HepG2 (cell line): ENCODE data around the gene GAL3ST2. TPM values are rescaled to one million over a fixed set of nuclear protein-coding genes. Genes with fewer than 3 reads are reported as not detected.

Experiments
- CAMTA2 ChIP-seq: sonication (generic); formaldehyde crosslinking; IDR thresholded peaks from 2 replicates; pipeline ENCODE4 v1.4.0; 2020; ENCODE audit warnings: mild to moderate bottlenecking, missing genetic modification reagents, borderline replicate concordance
- ELF1 ChIP-seq: sonication (generic); formaldehyde crosslinking; IDR thresholded peaks from 2 replicates; pipeline ENCODE4 v1.4.0; 2020; ENCODE audit warnings: missing genetic modification reagents
- FOXJ3 ChIP-seq: sonication (generic); formaldehyde crosslinking; IDR thresholded peaks from 2 replicates; pipeline ENCODE4 v1.4.0; 2020; ENCODE audit warnings: missing genetic modification reagents, mild to moderate bottlenecking, borderline replicate concordance
- KLF16 ChIP-seq, 2 experiments: sonication (generic) in 1 of 2; formaldehyde crosslinking in 1 of 2; IDR thresholded peaks; 2 replicates each; pipeline versions ENCODE4 v1.6.1 to v1.8.0; 2016 to 2023; ENCODE audit warnings: missing genetic modification reagents in 2 of 2, missing compliant biosample characterization in 1 of 2
- MBNL3 ChIP-seq: fragments of 250-450 bp; sonication (Bioruptor Pico); conservative IDR thresholded peaks from 2 replicates; pipeline ENCODE4 v1.8.0; 2022; ENCODE audit warnings: mild to moderate bottlenecking, inconsistent platforms
- MIXL1 ChIP-seq: IDR thresholded peaks from 2 replicates; pipeline ENCODE4 v1.6.1; 2016
- MXI1 ChIP-seq: IDR thresholded peaks from 3 replicates; pipeline ENCODE4 v1.6.1; 2012; ENCODE audit warnings: low read depth, low read length, inconsistent platforms, borderline replicate concordance
- NPAS2 ChIP-seq: sonication (generic); formaldehyde crosslinking; IDR thresholded peaks from 2 replicates; pipeline ENCODE4 v1.8.0; 2022; ENCODE audit warnings: mild to moderate bottlenecking, missing genetic modification reagents, borderline replicate concordance
- PPARG ChIP-seq: conservative IDR thresholded peaks from 2 replicates; pipeline ENCODE4 v1.6.1; 2016; ENCODE audit warnings: missing biosample characterization, missing genetic modification reagents
- TARDBP ChIP-seq: sonication (generic); formaldehyde crosslinking; IDR thresholded peaks from 2 replicates; pipeline ENCODE4 v1.8.0; 2022; ENCODE audit warnings: mild to moderate bottlenecking, missing genetic modification reagents
- TRAFD1 ChIP-seq: sonication (generic); formaldehyde crosslinking; IDR thresholded peaks from 2 replicates; pipeline ENCODE4 v1.5.1; 2020; ENCODE audit warnings: missing genetic modification reagents, mild to moderate bottlenecking, borderline replicate concordance
- ZBTB4 ChIP-seq: sonication (generic); formaldehyde crosslinking; IDR thresholded peaks from 2 replicates; pipeline ENCODE4 v1.4.0; 2020; ENCODE audit warnings: missing genetic modification reagents, mild to moderate bottlenecking, borderline replicate concordance
- ZFP1 ChIP-seq: IDR thresholded peaks from 2 replicates; pipeline ENCODE4 v1.6.1; 2016
- ZFP36 ChIP-seq: fragments of 150-350 bp; IDR thresholded peaks from 2 replicates; pipeline ENCODE4 v1.6.1; 2018; ENCODE audit warnings: borderline replicate concordance, low read length, low read depth; ENCODE audit not compliant: partially characterized antibody
- ZNF343 ChIP-seq: sonication (generic); formaldehyde crosslinking; IDR thresholded peaks from 2 replicates; pipeline ENCODE4 v1.4.0; 2020; ENCODE audit warnings: mild to moderate bottlenecking, missing genetic modification reagents
- ZNF549 ChIP-seq: sonication (generic); formaldehyde crosslinking; IDR thresholded peaks from 2 replicates; pipeline ENCODE4 v1.5.0; 2020; ENCODE audit warnings: missing genetic modification reagents
- ZNF768 ChIP-seq: sonication (generic); formaldehyde crosslinking; IDR thresholded peaks from 2 replicates; pipeline ENCODE4 v1.4.0; 2020; ENCODE audit warnings: missing genetic modification reagents
- ZNF83 ChIP-seq: sonication (generic); formaldehyde crosslinking; IDR thresholded peaks from 2 replicates; pipeline ENCODE4 v1.4.0; 2020; ENCODE audit warnings: missing genetic modification reagents, mild to moderate bottlenecking, borderline replicate concordance
- ZNF883 ChIP-seq: sonication (generic); formaldehyde crosslinking; IDR thresholded peaks from 2 replicates; pipeline ENCODE4 v1.5.1; 2020; ENCODE audit warnings: mild to moderate bottlenecking, missing genetic modification reagents; ENCODE audit errors: not compliant biosample characterization
- polyA plus RNA-seq, 8 experiments: library from polyadenylated mRNA; depleted of rRNA in 3 of 8; stranded (reverse) in 7 of 8; unstranded in 1 of 8; fragments of >200 nt; fragmentation: Illumina TruSeq in 4 of 8; extraction: Trizol in 4 of 8; gene quantifications; 2 replicates each; pipeline versions ENCODE4 v1.2.1 to v1.2.3, GENCODE V29; 2011 to 2016; ENCODE audit warnings: low read depth in 4 of 8, missing spikeins in 1 of 8, mixed read lengths in 1 of 8; ENCODE audit not compliant: insufficient read depth in 1 of 8
- total RNA-seq, 5 experiments: library from RNA; depleted of rRNA; stranded (reverse); fragments of >200 nt; fragmentation: Illumina TruSeq; extraction: Trizol; gene quantifications; 2 replicates each; pipeline ENCODE4 v1.2.3, GENCODE V29; 2016; ENCODE audit warnings: low read depth in 1 of 5
- TF ChIP-seq, protein P1 (sequence below), 2 experiments: IDR thresholded peaks; 2 replicates each; pipeline ENCODE4 v1.6.1; 2011 to 2012; ENCODE audit warnings: low read length in 2 of 2, borderline replicate concordance in 1 of 2, low read depth in 1 of 2, mild to moderate bottlenecking in 1 of 2, moderate library complexity in 1 of 2

GAL3ST2 gene
- total and polyA plus RNA-seq, 2 of the 13 experiments (the other 11 are each of a cell fraction or from before 2014, with no cell fraction given) = 0.17 to 0.20 TPM

- peak; percentile 76; the same call in 1 of the 2 replicates for TF ChIP-seq TRAFD1 (CRISPR knock-in tag)
- peak; percentile 81; the same call in 1 of the 2 replicates for TF ChIP-seq ZBTB4 (CRISPR knock-in tag)
- no peak for TF ChIP-seq NPAS2 (CRISPR knock-in tag)
- TF ChIP-seq ELF1 (CRISPR knock-in tag) = no peak
- no peak for TF ChIP-seq ZNF343 (CRISPR knock-in tag)
- TF ChIP-seq MXI1 = peak; percentile 75; the same call in 1 of the 3 replicates
- TF ChIP-seq ZFP1 (CRISPR knock-in tag) = peak; percentile 6; the same call in 1 of the 2 replicates
- TF ChIP-seq ZNF83 (CRISPR knock-in tag) = no peak
- TF ChIP-seq CAMTA2 (CRISPR knock-in tag) = no peak
- TF ChIP-seq MIXL1 (CRISPR knock-in tag) = no peak
- TF ChIP-seq ZNF549 (CRISPR knock-in tag) = no peak
- peak in 1 of 2 experiments; percentile 84; a peak in 3 of 4 replicates for TF ChIP-seq KLF16 (CRISPR knock-in tag; IDR thresholded peaks at IDR 0.05)
- no peak for TF ChIP-seq MBNL3 (CRISPR knock-in tag)
- TF ChIP-seq TARDBP (CRISPR knock-in tag) = peak; percentile 62
- TF ChIP-seq ZNF883 (CRISPR knock-in tag) = peak; percentile 78
- peak; percentile 75; the same call in 1 of the 2 replicates for TF ChIP-seq ZNF768
- no peak for TF ChIP-seq FOXJ3 (CRISPR knock-in tag)
- no peak for TF ChIP-seq ZFP36
- TF ChIP-seq, protein P1, sequence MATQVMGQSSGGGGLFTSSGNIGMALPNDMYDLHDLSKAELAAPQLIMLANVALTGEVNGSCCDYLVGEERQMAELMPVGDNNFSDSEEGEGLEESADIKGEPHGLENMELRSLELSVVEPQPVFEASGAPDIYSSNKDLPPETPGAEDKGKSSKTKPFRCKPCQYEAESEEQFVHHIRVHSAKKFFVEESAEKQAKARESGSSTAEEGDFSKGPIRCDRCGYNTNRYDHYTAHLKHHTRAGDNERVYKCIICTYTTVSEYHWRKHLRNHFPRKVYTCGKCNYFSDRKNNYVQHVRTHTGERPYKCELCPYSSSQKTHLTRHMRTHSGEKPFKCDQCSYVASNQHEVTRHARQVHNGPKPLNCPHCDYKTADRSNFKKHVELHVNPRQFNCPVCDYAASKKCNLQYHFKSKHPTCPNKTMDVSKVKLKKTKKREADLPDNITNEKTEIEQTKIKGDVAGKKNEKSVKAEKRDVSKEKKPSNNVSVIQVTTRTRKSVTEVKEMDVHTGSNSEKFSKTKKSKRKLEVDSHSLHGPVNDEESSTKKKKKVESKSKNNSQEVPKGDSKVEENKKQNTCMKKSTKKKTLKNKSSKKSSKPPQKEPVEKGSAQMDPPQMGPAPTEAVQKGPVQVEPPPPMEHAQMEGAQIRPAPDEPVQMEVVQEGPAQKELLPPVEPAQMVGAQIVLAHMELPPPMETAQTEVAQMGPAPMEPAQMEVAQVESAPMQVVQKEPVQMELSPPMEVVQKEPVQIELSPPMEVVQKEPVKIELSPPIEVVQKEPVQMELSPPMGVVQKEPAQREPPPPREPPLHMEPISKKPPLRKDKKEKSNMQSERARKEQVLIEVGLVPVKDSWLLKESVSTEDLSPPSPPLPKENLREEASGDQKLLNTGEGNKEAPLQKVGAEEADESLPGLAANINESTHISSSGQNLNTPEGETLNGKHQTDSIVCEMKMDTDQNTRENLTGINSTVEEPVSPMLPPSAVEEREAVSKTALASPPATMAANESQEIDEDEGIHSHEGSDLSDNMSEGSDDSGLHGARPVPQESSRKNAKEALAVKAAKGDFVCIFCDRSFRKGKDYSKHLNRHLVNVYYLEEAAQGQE (IDR thresholded peaks at IDR 0.05; ENCODE audit: borderline replicate concordance in 1 of 2, low read depth in 1 of 2, low read length in 2 of 2) = no peak
- TF ChIP-seq PPARG = peak; percentile 1; the same call in 1 of the 2 replicates
Measured at GRCh38 chr2:241771286-241772062, 5.1 kb upstream of the GAL3ST2 start (continued).
